Testis (tissue), 3 donors: ENCODE measurements around the gene NLGN4X. TPM values are rescaled to one million over a fixed set of nuclear protein-coding genes. Genes with fewer than 3 reads are reported as not detected.

Experiments
- DNase-seq: peaks from one replicate; pipeline ENCODE4 v3.0.0-alpha.2; 2019
- H3K27ac ChIP-seq, 2 donors: fragments of 200-600 bp; sonication (generic); one replicate each; pipeline ENCODE4 v1.5.1; 2019
- H3K27me3 ChIP-seq: fragments of 200-600 bp; sonication (generic); one replicate; pipeline ENCODE4 v1.5.1; 2019
- H3K36me3 ChIP-seq: fragments of 200-600 bp; sonication (generic); one replicate; pipeline ENCODE4 v1.5.1; 2017; ENCODE audit warnings: low read depth; ENCODE audit errors: missing control alignments
- H3K4me1 ChIP-seq: fragments of 200-600 bp; sonication (generic); one replicate; pipeline ENCODE4 v1.5.1; 2019
- H3K4me3 ChIP-seq, 2 donors: fragments of 200-600 bp; sonication (generic); one replicate each; pipeline ENCODE4 v1.5.1; 2017 to 2019
- H3K9me3 ChIP-seq: fragments of 200-600 bp; sonication (generic); one replicate; pipeline ENCODE4 v1.5.1; 2017
- POLR2A ChIP-seq: fragments of 450-650 bp; IDR thresholded peaks from one replicate; pipeline ENCODE4 v1.6.1; 2017; ENCODE audit warnings: antibody characterized with exemption, mild to moderate bottlenecking, moderate library complexity
- WGBS, 2 donors: methylation state at CpG; one replicate each; pipeline ENCODE4 v1.1.5; 2018; 5-methylcytosine and 5-hydroxymethylcytosine counted together
- intact Hi-C: fragments of 100-400 bp; cut with DNase I; formaldehyde crosslinking; loops from one replicate; pipeline ENCODE4 v1.15.1; 2023; ENCODE audit warnings: low total_unique reads
- polyA plus RNA-seq: library from polyadenylated mRNA; stranded (reverse); fragments of 350-450 nt; fragmentation: Illumina TruSeq; extraction: RNeasy Lipid Tissue Mini Kit (QIAGEN cat#74804); gene quantifications from one replicate; pipeline ENCODE4 v1.2.3, GENCODE V29; 2014; ENCODE audit warnings: low read depth, low replicate concordance; ENCODE audit not compliant: insufficient read depth
- total RNA-seq, 2 donors: library from RNA; depleted of rRNA; stranded (reverse); fragments of >200 nt; gene quantifications; one replicate each; pipeline ENCODE4 v1.2.3, GENCODE V29; 2016
- TF ChIP-seq, protein P1 (sequence below), 3 experiments: fragments of 450-650 bp in 2 of 3; fragments of 200-600 bp in 1 of 3; sonication (generic) in 1 of 3; IDR thresholded peaks; one replicate each; pipeline ENCODE4 v1.5.1; 2016 to 2019; ENCODE audit warnings: antibody characterized with exemption in 3 of 3, mild to moderate bottlenecking in 2 of 3, moderate library complexity in 1 of 3

Gene NLGN4X
- total and polyA plus RNA-seq, 3 donors from 2014 or later: 3.6 to 15.9 (median 10.4) TPM

- WGBS, 2 donors: 5 to 9% methylated on average over 13 to 16 of the region's 17 CpGs
- intact Hi-C loops: no loop called here
- DNase-seq: no peak
- no peaks in the 10 kb centered on the region for H3K27me3 ChIP-seq
- H3K9me3 ChIP-seq: no peaks in the 10 kb centered on the region
- peak overlapping the region in 1 of 2 donors; percentile 59 for H3K4me3 ChIP-seq
- H3K27ac ChIP-seq: no peak overlapping the region
- TF ChIP-seq, protein P1, sequence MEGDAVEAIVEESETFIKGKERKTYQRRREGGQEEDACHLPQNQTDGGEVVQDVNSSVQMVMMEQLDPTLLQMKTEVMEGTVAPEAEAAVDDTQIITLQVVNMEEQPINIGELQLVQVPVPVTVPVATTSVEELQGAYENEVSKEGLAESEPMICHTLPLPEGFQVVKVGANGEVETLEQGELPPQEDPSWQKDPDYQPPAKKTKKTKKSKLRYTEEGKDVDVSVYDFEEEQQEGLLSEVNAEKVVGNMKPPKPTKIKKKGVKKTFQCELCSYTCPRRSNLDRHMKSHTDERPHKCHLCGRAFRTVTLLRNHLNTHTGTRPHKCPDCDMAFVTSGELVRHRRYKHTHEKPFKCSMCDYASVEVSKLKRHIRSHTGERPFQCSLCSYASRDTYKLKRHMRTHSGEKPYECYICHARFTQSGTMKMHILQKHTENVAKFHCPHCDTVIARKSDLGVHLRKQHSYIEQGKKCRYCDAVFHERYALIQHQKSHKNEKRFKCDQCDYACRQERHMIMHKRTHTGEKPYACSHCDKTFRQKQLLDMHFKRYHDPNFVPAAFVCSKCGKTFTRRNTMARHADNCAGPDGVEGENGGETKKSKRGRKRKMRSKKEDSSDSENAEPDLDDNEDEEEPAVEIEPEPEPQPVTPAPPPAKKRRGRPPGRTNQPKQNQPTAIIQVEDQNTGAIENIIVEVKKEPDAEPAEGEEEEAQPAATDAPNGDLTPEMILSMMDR (IDR thresholded peaks at IDR 0.05): no peak
- no peaks in the 10 kb centered on the region for H3K36me3 ChIP-seq
- H3K4me1 ChIP-seq: no peaks in the 10 kb centered on the region
Observed at GRCh38 chrX:6225288-6225910, 3.3 kb downstream of the NLGN4X start.

GRCh38 chrX:6223516-6223915 is 5.2 kb downstream of the NLGN4X start:
- H3K27me3 ChIP-seq: no peaks in the 10 kb centered on the region
- no peaks in the 10 kb centered on the region for H3K9me3 ChIP-seq
- no peaks in the 10 kb centered on the region for H3K4me1 ChIP-seq
- no peak for DNase-seq
- WGBS, 2 donors: 70 to 79% methylated on average over 3 of the region's 3 CpGs
- intact Hi-C loops: no loop called here
- H3K27ac ChIP-seq: no peak overlapping the region
- H3K36me3 ChIP-seq: no peaks in the 10 kb centered on the region
- H3K4me3 ChIP-seq: no peak overlapping the region
- no peak for TF ChIP-seq POLR2A
- TF ChIP-seq, protein P1 (IDR thresholded peaks at IDR 0.05): no peak

- H3K27me3 ChIP-seq: no peaks in the 10 kb centered on the region
- H3K4me3 ChIP-seq: no peak overlapping the region
- H3K36me3 ChIP-seq: no peaks in the 10 kb centered on the region
- TF ChIP-seq, protein P1 (IDR thresholded peaks at IDR 0.05): no peak
- TF ChIP-seq POLR2A: no peak
- H3K4me1 ChIP-seq: no peaks in the 10 kb centered on the region
- intact Hi-C loops: no loop called here
- no peak overlapping the region for H3K27ac ChIP-seq
- DNase-seq: no peak
- 95% methylated on average over 8 of the region's 8 CpGs for WGBS, 2 donors
- H3K9me3 ChIP-seq: no peaks in the 10 kb centered on the region
Observed at GRCh38 chrX:6210230-6210629, 18.4 kb downstream of the NLGN4X start.

DNA sequence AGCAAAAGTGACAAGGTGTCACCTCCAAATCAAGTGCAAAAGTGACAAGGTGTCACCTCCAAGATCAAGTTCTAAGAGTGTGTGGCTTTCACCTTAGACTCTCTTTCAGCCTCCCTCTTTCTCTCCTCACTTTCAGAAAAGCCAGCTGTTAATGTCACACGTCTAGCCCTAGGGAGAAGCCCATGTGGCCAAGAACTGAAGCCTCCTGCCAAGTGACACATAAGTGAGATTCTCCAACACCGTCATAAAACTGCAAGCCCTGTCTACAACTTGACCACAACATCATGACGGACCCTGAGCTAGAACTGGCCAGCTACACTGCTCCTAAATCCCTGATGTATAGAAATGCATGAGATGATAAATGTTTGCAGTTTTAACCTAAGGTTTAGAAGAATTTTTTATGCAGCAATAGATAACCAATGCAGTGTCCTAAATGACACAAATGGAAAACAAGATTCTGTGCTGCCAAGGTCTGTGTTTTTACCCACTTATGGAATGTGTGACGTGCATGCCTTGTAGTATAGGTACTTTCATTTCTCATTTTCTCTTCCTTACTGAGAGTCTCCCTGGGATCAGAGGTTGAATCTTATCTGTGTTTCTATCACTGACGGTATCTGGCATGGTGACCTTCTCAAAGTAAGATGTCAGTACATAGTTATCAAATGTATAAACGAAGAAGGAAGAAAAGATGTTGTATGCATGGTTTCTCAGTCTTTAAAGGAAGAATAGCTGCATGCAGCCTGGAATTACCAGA is 25.0 kb downstream of the NLGN4X start:
- Histone ChIP-seq H3K4me1 (no peaks in the 10 kb centered on the region), H3K27me3 (no peaks in the 10 kb centered on the region), H3K9me3 (no peaks in the 10 kb centered on the region), H3K4me3 (no peak overlapping the region), H3K36me3 (no peaks in the 10 kb centered on the region), H3K27ac (no peak overlapping the region)
- 75 to 79% methylated on average over 6 of the region's 6 CpGs for WGBS, 2 donors
- DNase-seq: no peak
- intact Hi-C loops: no loop called here
- TF ChIP-seq POLR2A: no peak
- TF ChIP-seq, protein P1 (IDR thresholded peaks at IDR 0.05): no peak
